GM10248 (cell line): ENCODE measurements around the gene STK39.

ENCODE experiments used
- CTCF ChIA-PET: fragments of 300-600 bp; sonication (Branson Sonifier 250); formaldehyde crosslinking; extraction: SDS; loops from one replicate; lab custom pipeline; 2021; ENCODE audit warnings: antibody characterized with exemption; lab: Yijun Ruan, JAX
- POLR2A ChIA-PET: fragments of 350-650 bp; sonication (Branson Sonifier 250); formaldehyde crosslinking; extraction: SDS; loops from one replicate; lab custom pipeline; 2020; ENCODE audit warnings: antibody characterized with exemption; lab: Yijun Ruan, JAX
- DNase-seq: peaks from one replicate; pipeline ENCODE4 v3.0.0; 2012; ENCODE audit errors: extremely low spot score
- TF ChIP-seq, protein P1 (sequence below): IDR thresholded peaks from 2 replicates; pipeline ENCODE4 v1.5.1; 2012; ENCODE audit warnings: mild to moderate bottlenecking, low read depth; ENCODE audit errors: extremely low read depth, missing control alignments, control extremely low read depth

The STK39 gene

GRCh38 chr2:168002021-168002553, 245.3 kb downstream of the STK39 start:
- POLR2A ChIA-PET = no interaction called here
- TF ChIP-seq, protein P1, sequence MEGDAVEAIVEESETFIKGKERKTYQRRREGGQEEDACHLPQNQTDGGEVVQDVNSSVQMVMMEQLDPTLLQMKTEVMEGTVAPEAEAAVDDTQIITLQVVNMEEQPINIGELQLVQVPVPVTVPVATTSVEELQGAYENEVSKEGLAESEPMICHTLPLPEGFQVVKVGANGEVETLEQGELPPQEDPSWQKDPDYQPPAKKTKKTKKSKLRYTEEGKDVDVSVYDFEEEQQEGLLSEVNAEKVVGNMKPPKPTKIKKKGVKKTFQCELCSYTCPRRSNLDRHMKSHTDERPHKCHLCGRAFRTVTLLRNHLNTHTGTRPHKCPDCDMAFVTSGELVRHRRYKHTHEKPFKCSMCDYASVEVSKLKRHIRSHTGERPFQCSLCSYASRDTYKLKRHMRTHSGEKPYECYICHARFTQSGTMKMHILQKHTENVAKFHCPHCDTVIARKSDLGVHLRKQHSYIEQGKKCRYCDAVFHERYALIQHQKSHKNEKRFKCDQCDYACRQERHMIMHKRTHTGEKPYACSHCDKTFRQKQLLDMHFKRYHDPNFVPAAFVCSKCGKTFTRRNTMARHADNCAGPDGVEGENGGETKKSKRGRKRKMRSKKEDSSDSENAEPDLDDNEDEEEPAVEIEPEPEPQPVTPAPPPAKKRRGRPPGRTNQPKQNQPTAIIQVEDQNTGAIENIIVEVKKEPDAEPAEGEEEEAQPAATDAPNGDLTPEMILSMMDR = no peak
- CTCF ChIA-PET = interaction anchor here (1.3 kb wide), 1 partner anchor 11 kb away, joined by 3 read pairs; no protein-coding TSS in a partner anchor
- no peak for DNase-seq

DNA sequence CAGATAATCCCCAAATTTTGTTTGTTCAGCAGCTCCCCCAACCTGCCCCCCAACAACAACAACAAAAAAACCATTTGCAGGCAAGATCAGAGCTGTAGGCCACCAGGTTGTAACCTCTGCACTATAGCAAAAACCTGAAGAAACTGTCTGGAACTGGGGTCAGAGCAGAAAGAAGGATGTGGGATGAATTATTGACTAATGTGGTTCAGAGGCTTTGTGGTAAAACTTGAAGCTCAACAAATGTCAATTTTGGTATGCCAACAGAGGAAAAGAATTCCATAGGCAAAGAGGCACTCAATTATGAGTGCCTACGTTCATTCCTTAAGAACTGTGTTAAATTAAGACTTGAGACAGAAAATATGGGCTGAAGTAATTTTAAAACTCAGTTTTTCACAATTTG, 255.1 kb downstream of the STK39 start:
- ChIA-PET POLR2A (no interaction called here), CTCF (no interaction called here)
- no peak for DNase-seq
- TF ChIP-seq, protein P1 = no peak

- POLR2A ChIA-PET = no interaction called here
- DNase-seq = no peak
- CTCF ChIA-PET = interaction anchor here (1.1 to 1.4 kb wide), 2 partner anchors 16 to 17 kb away, joined by 3 to 6 read pairs; no protein-coding TSS in a partner anchor
- TF ChIP-seq, protein P1 = no peak
Measured at GRCh38 chr2:167990062-167990461, 257.3 kb downstream of the STK39 start.

DNA sequence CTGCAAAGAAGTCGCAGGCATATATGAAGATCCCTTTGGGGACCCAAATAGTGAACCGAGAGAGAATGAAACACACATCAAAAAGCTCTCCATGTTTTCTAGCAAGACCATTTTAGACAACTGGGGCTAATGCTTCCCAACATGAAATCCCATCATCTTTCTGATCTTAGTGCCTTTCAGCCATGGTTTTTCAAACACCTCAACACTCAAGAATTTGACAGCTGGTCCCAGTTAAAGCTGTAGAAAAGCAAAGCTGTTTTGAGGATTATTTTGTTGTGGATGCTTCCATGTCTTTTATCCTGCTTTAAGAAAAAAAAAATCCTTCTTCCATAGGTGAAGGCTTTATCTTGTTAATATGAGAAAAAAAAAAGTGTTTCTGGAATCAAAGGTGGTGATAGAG, 259.1 kb downstream of the STK39 start:
- no peak for DNase-seq
- TF ChIP-seq, protein P1 = no peak
- POLR2A ChIA-PET = no interaction called here
- CTCF ChIA-PET = interaction anchor here (1.1 to 1.2 kb wide), 3 partner anchors 22 to 131 kb away, joined by 3 read pairs; no protein-coding TSS in a partner anchor

GRCh38 chr2:167987558-167987957, 259.8 kb downstream of the STK39 start:
- DNase-seq = no peak
- TF ChIP-seq, protein P1 = no peak
- ChIA-PET POLR2A (no interaction called here), CTCF (interaction anchor here (1.1 to 1.2 kb wide), 3 partner anchors 22 to 132 kb away, joined by 3 read pairs; no protein-coding TSS in a partner anchor)

DNA sequence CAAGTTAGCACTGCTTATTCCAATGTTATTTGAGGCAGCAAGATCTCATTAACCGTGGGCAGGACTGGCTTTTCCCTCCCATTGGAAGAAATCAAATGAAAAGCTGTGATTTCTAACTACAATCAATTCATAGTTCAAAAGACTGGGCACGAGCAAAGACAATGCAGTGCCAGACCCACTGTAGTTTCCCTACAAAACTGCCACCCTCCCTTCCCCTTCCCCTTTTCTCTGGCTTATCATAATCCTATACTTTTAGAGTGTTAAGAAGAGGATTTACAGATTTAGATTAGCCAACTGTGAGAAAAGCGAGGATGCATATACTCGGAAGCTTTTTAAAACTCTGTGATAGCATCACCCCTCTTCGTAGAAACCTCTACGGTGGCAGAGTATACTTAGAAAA, 260.4 kb downstream of the STK39 start:
- DNase-seq = no peak
- CTCF ChIA-PET = no interaction called here
- POLR2A ChIA-PET = no interaction called here
- TF ChIP-seq, protein P1 = no peak
